ENCODE results near the gene PI16.

The PI16 gene

DNA sequence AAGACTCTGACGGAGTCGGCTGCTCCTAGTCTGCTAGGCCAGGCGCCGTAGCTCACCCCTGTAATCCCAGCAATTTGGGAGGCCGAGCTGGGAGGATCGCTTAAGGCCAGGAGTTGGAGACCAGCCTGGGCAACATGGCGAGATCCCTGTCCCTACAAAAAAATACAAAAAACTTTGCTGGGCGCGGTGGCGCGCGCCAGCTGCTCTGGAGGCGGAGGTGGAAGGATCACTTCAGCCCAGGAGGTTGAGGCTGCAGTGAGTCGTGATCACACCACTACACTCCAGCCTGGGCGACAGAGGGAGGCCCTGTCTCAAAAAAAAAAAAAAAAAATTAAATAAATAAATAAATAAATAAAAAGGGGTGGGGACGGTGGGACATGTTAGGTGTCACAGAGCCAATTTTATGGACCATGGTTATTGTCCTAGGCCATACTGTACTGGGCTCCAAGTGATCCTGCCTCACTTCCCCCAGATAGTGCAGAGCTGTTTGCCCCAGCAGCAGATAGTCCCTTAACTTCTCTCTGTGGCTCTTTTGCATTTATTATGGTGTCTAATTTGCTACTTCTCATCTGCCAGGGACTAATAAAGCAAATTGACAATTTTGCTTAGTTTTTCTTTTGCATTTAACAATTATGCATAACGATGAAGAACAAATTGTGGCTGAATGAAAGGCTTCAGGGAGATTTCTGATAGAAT lies 5.2 kb downstream of the PI16 start:
- FAIRE-seq = no peak

GRCh38 chr6:36961441-36962435 lies 7.2 kb downstream of the PI16 start:
- no peak for FAIRE-seq

DNA sequence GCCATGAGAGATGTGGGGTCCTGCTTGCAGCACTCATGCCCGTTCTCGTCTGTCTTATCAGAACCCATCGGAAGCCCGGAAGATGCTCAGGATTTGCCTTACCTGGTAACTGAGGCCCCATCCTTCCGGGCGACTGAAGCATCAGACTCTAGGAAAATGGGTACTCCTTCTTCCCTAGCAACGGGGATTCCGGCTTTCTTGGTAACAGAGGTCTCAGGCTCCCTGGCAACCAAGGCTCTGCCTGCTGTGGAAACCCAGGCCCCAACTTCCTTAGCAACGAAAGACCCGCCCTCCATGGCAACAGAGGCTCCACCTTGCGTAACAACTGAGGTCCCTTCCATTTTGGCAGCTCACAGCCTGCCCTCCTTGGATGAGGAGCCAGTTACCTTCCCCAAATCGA lies 8.3 kb downstream of the PI16 start:
- FAIRE-seq = no peak

- FAIRE-seq = no peak
These were observed 9.1 kb downstream of the PI16 start for GRCh38 chr6:36963451-36964290.

GRCh38 chr6:36964349-36964748 lies 9.8 kb downstream of the PI16 start:
- no peak for FAIRE-seq

- FAIRE-seq = no peak
These were observed 10.4 kb downstream of the PI16 start for GRCh38 chr6:36964908-36965307.

DNA sequence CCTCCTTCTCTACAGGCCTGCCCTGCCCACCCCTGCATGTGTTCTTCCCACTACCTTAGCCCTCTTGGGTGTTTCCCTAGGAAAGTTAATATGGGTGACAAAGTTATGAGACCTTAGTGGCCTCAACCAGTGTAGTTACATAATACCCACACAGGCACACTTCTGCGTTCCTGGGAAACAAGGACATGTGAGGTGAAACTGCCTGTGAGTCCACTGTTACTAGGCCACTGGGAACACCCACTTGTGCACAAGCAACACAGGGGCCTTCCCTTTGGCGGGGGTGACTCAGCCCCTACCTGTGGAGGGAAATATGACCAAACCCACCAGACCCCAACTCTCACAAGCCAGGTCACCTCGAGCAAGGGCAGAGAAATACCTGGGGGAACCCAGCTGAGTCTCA lies 12.8 kb downstream of the PI16 start:
- FAIRE-seq = no peak

GRCh38 chr6:36967757-36968156 lies 13.2 kb downstream of the PI16 start:
- no peak for FAIRE-seq

- no peak for FAIRE-seq
These were observed 13.9 kb downstream of the PI16 start for GRCh38 chr6:36968266-36968977.

GRCh38 chr6:36969240-36969691 lies 14.7 kb downstream of the PI16 start:
- no peak for FAIRE-seq

DNA sequence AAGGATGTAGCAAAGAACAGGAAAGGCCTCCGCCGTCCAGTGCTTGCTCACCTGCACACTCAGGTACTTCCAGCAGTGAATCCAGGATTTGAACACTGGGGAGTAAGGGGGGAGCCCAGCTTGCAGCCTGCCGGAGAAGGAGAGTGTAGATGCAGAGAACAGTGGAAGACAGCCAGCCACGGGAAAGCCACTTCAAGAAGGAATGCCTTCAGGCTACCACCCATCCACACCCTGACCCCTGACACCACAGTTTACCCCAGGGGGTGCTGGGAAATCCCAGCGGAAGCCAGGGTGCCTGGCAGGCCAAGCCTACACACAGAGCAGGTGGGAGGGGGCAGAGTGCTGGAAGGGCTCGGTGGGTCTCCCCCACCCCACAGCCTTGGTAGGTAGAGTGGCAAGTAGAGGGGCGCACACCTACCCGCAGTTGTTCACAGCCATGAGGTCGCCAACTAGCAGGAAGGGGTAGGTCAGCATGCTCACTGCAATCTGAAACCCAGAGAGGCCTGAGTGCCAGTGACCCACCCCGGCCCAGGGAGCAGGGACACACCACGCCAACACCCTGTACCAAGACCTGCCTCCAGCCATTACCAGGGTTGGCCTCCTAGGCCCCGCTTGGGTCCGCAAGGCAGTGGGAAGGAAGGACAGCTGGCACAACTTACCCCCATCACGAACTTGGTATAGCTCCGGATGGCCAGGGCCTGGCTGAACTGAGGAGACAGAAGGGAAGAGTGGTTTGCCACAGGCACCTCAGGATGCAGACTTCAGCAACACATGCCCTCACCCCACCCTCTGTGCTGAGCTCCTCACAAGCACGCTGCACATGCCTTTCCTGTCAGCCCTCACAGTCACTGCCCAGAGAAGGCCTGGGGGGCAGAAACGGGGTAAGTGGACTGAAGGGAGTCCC lies 15.7 kb downstream of the PI16 start:
- FAIRE-seq = no peak

DNA sequence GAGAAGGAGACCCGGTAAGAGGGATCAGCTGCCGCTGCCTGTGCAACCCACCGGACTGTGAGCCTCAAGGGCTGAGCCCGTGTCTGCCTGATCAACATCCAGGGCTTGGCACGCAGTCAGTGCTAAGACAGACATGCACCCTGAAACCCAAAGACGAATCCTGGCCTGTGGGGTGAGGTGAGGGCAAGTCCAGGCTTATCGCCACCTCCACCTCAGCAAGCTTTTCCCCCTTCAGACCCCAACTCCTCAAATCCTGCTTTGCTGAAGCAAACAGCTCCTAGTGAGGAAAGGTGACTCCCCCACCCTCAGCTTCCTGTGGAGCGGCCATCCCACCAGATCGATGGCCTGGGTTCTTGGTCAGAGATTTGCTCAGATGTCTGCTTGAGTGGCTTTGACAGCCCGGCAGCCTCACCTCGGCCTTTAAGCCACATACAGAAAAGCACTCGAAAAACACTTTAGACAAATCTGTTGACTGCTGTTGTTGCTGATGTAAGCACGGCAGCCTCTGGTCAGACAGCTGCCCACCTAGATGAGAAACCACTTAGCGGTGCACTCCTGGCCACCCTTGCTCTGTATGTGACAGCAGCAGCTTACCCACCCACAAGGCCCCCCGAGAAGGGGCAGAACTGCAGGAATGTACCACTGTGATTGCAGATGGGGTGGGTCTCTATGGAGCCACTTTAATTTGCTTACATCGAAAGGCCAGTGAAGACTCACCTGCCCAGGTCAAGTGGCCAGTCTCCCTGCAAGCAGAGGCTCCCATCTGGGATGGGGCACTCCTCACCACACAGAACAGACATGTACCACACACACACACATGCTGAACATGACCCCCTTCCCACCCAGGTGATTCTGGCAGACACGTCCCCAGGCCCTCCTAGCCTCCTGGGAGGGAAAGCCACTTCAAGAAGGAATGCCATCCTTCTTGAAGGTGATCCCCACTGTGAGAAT lies 16.6 kb downstream of the PI16 start:
- no peak for FAIRE-seq

DNA sequence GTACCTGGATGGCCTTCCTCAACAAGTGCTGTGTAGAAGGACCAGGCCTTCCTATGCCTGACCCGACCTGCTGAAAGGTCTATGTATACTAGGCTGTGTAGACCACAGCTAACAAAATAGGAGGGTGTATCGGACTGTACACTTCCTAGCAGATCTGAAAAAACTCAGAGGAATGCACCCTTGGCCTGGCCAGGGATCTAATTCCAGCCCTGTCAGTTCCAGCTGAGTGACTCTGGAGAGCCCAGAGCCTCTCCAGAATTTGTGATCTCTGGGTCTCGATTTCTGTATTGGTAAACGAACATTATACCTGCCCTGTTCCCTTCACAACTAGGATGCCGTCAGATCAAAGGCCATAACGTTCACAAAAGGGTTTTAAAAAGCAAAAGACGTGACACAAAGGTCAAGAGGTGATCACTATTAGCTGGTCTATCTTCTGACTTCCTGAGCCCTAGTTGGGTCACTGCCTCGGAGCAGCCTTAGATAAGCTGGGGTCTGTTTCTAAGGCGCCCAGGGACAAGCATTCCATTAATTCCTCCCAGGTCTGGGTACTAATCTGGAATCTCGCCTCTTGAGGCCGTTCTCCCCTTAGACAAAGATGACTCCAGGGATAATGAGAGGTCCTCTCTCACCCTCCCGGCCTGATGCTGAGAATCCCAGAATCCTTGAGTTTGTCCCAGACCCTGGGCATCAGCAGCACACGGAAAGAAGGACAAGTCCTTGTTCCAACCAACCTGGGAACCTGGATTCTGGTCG lies 17.6 kb downstream of the PI16 start:
- no peak for FAIRE-seq

DNA sequence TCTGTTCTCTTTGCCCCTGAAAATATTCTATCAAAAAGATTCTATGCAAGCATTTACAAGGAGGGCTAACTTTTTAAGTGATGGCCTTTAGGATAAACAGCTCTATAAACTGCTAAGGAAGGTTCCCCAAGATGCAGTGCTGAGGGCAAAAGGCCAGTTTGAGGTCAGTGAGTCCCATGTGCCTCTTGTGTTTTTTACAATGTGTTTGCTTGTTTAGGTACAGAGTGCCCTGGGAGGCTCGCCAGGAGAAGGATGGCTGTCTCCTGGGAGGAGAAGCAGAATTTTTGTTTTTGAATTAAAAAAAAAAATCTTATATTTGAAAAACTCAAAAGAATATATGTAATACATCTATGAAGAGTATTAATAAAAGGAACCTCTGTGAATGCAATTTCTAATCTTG lies 18.7 kb downstream of the PI16 start:
- FAIRE-seq = no peak

GRCh38 chr6:36973647-36974046 lies 19.1 kb downstream of the PI16 start:
- no peak for FAIRE-seq

- FAIRE-seq = no peak
These were observed 20.9 kb downstream of the PI16 start for GRCh38 chr6:36975231-36976006.

- FAIRE-seq = no peak
These were observed 21.4 kb downstream of the PI16 start for GRCh38 chr6:36976007-36976264.

DNA sequence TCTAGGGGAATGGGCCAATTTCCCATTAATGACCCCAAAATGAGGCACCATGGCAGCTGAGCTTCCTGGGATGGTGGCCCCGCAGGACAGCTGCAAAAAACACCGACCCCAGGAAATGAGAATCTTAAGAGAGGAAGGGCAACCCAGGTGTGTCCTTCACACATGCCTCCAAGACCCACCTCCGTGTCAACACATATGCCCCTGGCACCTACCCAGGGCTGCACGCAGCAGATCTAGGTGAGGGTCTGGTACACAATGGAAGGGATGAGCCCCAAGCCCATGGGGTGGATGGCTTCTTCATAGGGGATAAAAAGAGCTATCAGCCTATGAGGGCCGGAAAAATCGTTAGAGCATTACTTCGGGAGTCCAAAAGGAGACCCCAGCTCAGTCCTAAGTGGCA lies 22.0 kb downstream of the PI16 start:
- no peak for FAIRE-seq

DNA sequence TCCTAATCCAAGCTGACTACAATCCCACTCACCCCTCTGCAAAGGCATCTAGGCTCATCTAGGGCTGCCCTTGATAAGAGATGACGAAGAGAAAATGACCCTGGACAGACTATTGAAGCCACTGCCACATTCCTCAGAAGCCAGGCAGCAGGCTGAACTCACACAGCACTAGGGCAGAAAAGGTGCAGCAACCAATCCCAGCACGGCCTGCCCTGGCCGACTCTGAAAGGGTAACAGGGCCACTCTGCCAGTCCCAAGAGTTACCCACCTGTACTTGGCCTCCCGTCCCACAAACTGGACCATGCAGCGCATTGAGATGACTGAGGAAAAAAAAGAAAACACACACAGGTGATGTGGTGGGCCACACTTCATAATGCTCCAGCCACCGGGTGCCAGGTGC lies 22.4 kb downstream of the PI16 start:
- FAIRE-seq = no peak

Data from islet of Langerhans (tissue), 1 donor.